ENCODE results near the gene LBHD2. TPM values are rescaled to one million over a fixed set of nuclear protein-coding genes. Genes with fewer than 3 reads are reported as not detected.

The LBHD2 gene
- total RNA-seq, 1 donor from 2014 or later: not detected

DNA sequence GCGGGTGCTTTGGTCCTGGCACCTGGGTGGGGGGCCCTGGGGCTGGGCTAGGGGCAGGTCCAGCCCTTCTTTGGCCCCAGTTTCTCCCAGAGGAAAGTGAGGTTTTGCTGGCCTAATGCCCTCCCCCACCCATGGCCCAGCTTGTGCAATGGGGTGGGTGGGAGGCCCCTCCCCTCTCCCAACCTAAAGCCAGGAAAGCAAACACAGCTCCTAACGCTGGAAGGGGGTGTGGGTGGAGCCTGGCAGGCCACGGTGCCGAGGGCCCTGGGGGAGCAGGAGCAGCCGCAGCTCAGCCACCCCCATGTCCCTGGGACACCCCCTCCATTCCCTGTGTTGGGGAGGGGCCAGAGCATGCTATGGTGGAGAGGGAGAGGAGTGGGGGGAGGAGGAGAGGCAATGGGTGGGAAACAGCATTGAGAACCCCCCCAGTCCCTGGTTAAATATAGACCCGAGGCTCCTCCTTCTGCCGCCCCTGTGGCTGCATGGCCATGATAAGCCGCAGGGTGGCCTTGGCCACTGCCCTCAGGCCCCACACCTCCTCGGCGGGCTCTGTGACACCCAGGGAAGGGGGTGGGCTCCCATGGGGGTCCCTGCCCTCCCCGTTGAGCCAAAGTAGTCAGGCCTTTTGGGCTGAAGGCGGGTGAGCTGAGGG, 15.2 kb downstream of the LBHD2 start:
- Mint-ChIP-seq H3K27ac (ENCODE audit: unreplicated experiment) (no peak overlapping the region), H3K9me3 (ENCODE audit: unreplicated experiment) (no peaks in the 10 kb centered on the region), H3K27me3 (ENCODE audit: unreplicated experiment) (peaks cover 3% of the 10 kb centered on the region), H3K4me3 (ENCODE audit: unreplicated experiment) (no peak overlapping the region), H3K4me1 (ENCODE audit: unreplicated experiment) (peaks cover 4% of the 10 kb centered on the region), H3K36me3 (ENCODE audit: unreplicated experiment) (no peaks in the 10 kb centered on the region)
- TF ChIP-seq, protein P1, sequence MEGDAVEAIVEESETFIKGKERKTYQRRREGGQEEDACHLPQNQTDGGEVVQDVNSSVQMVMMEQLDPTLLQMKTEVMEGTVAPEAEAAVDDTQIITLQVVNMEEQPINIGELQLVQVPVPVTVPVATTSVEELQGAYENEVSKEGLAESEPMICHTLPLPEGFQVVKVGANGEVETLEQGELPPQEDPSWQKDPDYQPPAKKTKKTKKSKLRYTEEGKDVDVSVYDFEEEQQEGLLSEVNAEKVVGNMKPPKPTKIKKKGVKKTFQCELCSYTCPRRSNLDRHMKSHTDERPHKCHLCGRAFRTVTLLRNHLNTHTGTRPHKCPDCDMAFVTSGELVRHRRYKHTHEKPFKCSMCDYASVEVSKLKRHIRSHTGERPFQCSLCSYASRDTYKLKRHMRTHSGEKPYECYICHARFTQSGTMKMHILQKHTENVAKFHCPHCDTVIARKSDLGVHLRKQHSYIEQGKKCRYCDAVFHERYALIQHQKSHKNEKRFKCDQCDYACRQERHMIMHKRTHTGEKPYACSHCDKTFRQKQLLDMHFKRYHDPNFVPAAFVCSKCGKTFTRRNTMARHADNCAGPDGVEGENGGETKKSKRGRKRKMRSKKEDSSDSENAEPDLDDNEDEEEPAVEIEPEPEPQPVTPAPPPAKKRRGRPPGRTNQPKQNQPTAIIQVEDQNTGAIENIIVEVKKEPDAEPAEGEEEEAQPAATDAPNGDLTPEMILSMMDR (IDR thresholded peaks at IDR 0.05): no peak
- no peak for DNase-seq (ENCODE audit: extremely low spot score, unreplicated experiment)

- H3K9me3 Mint-ChIP-seq (ENCODE audit: unreplicated experiment): no peaks in the 10 kb centered on the region
These were observed 15.8 kb downstream of the LBHD2 start for GRCh38 chr14:103099733-103100280.

GRCh38 chr14:103100281-103101121, 16.5 kb downstream of the LBHD2 start:
- H3K4me3 Mint-ChIP-seq (ENCODE audit: unreplicated experiment): no peak overlapping the region
- no peaks in the 10 kb centered on the region for H3K4me1 Mint-ChIP-seq (ENCODE audit: unreplicated experiment)
- H3K9me3 Mint-ChIP-seq (ENCODE audit: unreplicated experiment): no peaks in the 10 kb centered on the region
- H3K36me3 Mint-ChIP-seq (ENCODE audit: unreplicated experiment): no peaks in the 10 kb centered on the region
- TF ChIP-seq, protein P1 (IDR thresholded peaks at IDR 0.05): no peak
- peaks cover 3% of the 10 kb centered on the region for H3K27me3 Mint-ChIP-seq (ENCODE audit: unreplicated experiment)
- H3K27ac Mint-ChIP-seq (ENCODE audit: unreplicated experiment): no peak overlapping the region
- no peak for DNase-seq (ENCODE audit: extremely low spot score, unreplicated experiment)

More at GRCh38 chr14:103099733-103100280, 15.8 kb downstream of the LBHD2 start:
- no peak for DNase-seq (ENCODE audit: extremely low spot score, unreplicated experiment)
- Mint-ChIP-seq H3K4me3 (ENCODE audit: unreplicated experiment) (no peak overlapping the region), H3K27ac (ENCODE audit: unreplicated experiment) (no peak overlapping the region), H3K36me3 (ENCODE audit: unreplicated experiment) (no peaks in the 10 kb centered on the region), H3K4me1 (ENCODE audit: unreplicated experiment) (peaks cover 1% of the 10 kb centered on the region), H3K27me3 (ENCODE audit: unreplicated experiment) (peaks cover 3% of the 10 kb centered on the region)
- TF ChIP-seq, protein P1 (IDR thresholded peaks at IDR 0.05): no peak

- Mint-ChIP-seq H3K27me3 (ENCODE audit: unreplicated experiment) (peaks cover 3% of the 10 kb centered on the region), H3K27ac (ENCODE audit: unreplicated experiment) (no peak overlapping the region)
These were observed 17.4 kb downstream of the LBHD2 start for GRCh38 chr14:103101257-103101962.

More at GRCh38 chr14:103101257-103101962, 17.4 kb downstream of the LBHD2 start:
- DNase-seq (ENCODE audit: extremely low spot score, unreplicated experiment): no peak
- TF ChIP-seq, protein P1 (IDR thresholded peaks at IDR 0.05): no peak
- Mint-ChIP-seq H3K9me3 (ENCODE audit: unreplicated experiment) (no peaks in the 10 kb centered on the region), H3K4me3 (ENCODE audit: unreplicated experiment) (no peak overlapping the region), H3K36me3 (ENCODE audit: unreplicated experiment) (no peaks in the 10 kb centered on the region), H3K4me1 (ENCODE audit: unreplicated experiment) (peaks cover 2% of the 10 kb centered on the region)

All from osteocyte (in vitro differentiated cells).